GM12873 (cell line): ENCODE data around the gene KCNJ6.

Source experiments
- CTCF ChIP-seq: IDR thresholded peaks from 2 replicates; pipeline ENCODE4 v1.5.1; 2012; ENCODE audit warnings: low read depth, mild to moderate bottlenecking, moderate library complexity, low read length, control low read depth; ENCODE audit not compliant: insufficient read depth; ENCODE audit errors: missing control alignments

The KCNJ6 gene

GRCh38 chr21:37939838-37940237 is 23.6 kb upstream of the KCNJ6 start:
- no peak for TF ChIP-seq CTCF

GRCh38 chr21:37939251-37939650 is 23.0 kb upstream of the KCNJ6 start:
- TF ChIP-seq CTCF, result no peak

- no peak for TF ChIP-seq CTCF
Measured at GRCh38 chr21:37937668-37938067, 21.4 kb upstream of the KCNJ6 start.

GRCh38 chr21:37936010-37936785 is 19.9 kb upstream of the KCNJ6 start:
- no peak for TF ChIP-seq CTCF

- no peak for TF ChIP-seq CTCF
Measured at GRCh38 chr21:37932936-37933335, 16.7 kb upstream of the KCNJ6 start.

- no peak for TF ChIP-seq CTCF
Measured at GRCh38 chr21:37927711-37928110, 11.5 kb upstream of the KCNJ6 start.

GRCh38 chr21:37921091-37921490 is 4.8 kb upstream of the KCNJ6 start:
- TF ChIP-seq CTCF, result no peak
